NCI-H2196 treated with DMSO at 0.1 percent for 48 hours (cell line): ENCODE data around the gene CDKN2B-AS1.

Source experiments
- DNase-seq: peaks from one replicate; lab custom pipeline; 2025; ENCODE audit not compliant: unreplicated experiment; lab: John Stamatoyannopoulos, UW

CDKN2B-AS1 gene

GRCh38 chr9:21982861-21983560 lies 11.6 kb upstream of the CDKN2B-AS1 start:
- no peak for DNase-seq

GRCh38 chr9:21983561-21983935 lies 11.0 kb upstream of the CDKN2B-AS1 start:
- no peak for DNase-seq

GRCh38 chr9:21984101-21984500 lies 10.5 kb upstream of the CDKN2B-AS1 start:
- no peak for DNase-seq

- no peak for DNase-seq
These were observed 8.5 kb upstream of the CDKN2B-AS1 start for GRCh38 chr9:21985964-21986667.

GRCh38 chr9:21988056-21988990 lies 6.3 kb upstream of the CDKN2B-AS1 start:
- no peak for DNase-seq

GRCh38 chr9:21989440-21990189 lies 5.0 kb upstream of the CDKN2B-AS1 start:
- no peak for DNase-seq

GRCh38 chr9:21991072-21991959 lies 3.3 kb upstream of the CDKN2B-AS1 start:
- DNase-seq = no peak

GRCh38 chr9:21993007-21993406 lies 1.6 kb upstream of the CDKN2B-AS1 start:
- no peak for DNase-seq

GRCh38 chr9:21993893-21994555 lies 567 bp upstream of the CDKN2B-AS1 start, which contains the start of gene CDKN2A:
CDKN2A (minus strand) TSS chr9:21994392.
- peak; percentile 85 for DNase-seq

- DNase-seq = peak; percentile 70
These were observed 545 bp downstream of the CDKN2B-AS1 start for GRCh38 chr9:21995006-21995665.

GRCh38 chr9:21995666-21996398 lies 1.2 kb downstream of the CDKN2B-AS1 start:
- no peak for DNase-seq

GRCh38 chr9:21996438-21996837 lies 1.8 kb downstream of the CDKN2B-AS1 start:
- no peak for DNase-seq

- no peak for DNase-seq
These were observed 2.3 kb downstream of the CDKN2B-AS1 start for GRCh38 chr9:21996858-21997257.

GRCh38 chr9:21997480-21997879 lies 2.9 kb downstream of the CDKN2B-AS1 start:
- no peak for DNase-seq

- no peak for DNase-seq
These were observed 3.4 kb downstream of the CDKN2B-AS1 start for GRCh38 chr9:21998026-21998425.

GRCh38 chr9:22002038-22002437 lies 7.4 kb downstream of the CDKN2B-AS1 start:
- no peak for DNase-seq

- no peak for DNase-seq
These were observed 10.6 kb downstream of the CDKN2B-AS1 start for GRCh38 chr9:22005021-22005701.
